NCI-H1436 treated with DMSO at 0.1 percent for 48 hours (cell line): Measurements from ENCODE around the gene ZNF610.
"Not testable (repeated sequence)": the region's sequence is repeated elsewhere in the genome, so short reads cannot be mapped to it uniquely, and the experiment has no call there.

Experiments
- DNase-seq: peaks from one replicate; lab custom pipeline; 2025; lab: John Stamatoyannopoulos, UW

ZNF610 gene

DNA sequence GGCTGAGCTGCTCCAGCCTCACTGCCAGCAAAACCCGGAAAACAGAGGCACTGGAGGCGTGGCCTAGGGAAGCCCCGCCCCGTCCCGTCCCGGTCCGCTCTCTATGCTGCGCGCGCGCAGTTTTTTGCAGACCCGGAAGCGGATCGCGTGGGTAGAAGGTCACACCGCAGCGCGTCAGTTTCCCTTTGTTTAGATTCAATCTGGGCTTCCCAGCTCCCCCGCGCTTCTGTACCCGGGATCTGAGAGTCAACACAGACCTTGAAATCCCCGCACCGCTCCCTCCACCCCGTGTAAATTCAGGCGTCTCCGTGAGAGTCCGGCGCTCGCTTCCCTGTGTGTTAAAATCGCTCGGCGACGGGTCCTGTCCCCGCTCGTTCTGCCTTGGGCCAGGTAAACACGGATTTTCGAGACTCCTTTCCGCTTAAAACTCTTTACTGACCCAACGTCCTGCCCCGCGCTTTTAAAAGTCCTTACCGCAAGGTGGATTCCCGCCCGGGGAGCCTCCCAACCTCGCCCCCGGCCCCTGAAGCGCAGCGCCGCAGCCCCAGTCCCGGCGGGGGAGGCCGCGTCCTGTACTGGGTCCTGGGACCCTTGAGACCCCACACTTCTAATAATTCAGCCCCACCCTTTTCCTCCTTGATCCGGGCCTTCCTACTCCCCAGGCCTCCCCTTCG, at the start of gene ZNF610:
ZNF610 (plus strand) TSS at position 127 of the 674 bp plus-strand sequence. CDS start 12,930 bp downstream, outside the sequence.
- DNase-seq, result peak; percentile 71

DNA sequence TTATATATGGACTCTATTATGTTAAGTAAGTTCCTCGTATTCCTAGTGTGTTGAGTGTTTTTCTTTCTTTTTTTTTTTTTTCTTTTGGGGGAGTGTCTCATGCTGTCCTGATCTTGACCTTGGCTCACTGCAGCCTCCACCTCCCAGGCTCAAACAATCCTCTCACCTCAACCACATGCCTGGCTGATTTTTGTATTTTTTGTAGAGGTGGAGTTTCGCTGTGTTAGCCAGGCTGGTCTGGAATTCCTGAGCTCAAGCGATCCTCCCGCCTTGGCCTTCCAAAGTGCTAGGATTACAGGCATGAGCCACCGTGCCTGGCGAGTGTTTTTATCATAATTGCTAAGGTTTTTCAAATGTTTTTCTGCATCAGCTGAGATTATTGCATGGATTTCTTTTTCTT, 49.8 kb upstream of the ZNF610 start:
- no peak for DNase-seq

DNA sequence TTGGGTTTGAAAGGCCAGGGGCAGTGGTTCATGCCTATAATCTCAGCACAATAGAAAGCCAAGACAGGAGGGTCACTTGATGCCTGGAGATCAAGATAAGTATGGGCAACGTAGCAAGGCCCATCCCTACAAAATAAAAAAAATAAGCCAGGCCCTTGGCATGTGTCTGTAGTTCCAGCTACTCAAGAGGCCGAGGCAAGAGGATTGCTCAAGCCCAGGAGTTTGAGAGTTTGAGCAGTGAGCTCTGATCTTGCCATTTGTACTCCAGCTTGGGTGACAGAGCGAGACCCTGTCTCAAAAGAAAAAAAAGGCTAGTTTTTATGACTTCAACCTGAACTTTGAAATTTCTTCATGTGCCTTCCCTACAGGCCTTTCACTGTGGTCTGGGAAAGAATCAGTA, 44.3 kb upstream of the ZNF610 start:
- DNase-seq, result no peak

DNA sequence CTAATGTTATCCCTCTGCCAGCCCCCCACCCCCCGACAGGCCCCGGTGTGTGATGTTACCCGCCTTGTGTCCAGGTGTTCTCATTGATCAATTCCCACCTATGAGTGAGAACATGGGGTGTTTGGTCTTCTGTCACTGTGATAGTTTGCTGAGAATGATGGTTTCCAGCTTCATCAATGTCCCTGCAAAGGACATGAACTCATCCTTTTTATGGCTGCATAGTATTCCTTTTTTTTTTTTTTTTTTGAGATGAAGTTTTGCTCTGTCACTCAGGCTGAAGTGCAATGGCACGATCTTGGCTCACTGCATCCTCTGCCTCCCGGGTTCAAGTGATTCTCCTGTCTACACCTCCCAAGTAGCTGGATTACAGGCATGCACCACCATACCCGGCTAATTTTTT, 43.1 kb upstream of the ZNF610 start:
- not testable (repeated sequence) for DNase-seq

DNA sequence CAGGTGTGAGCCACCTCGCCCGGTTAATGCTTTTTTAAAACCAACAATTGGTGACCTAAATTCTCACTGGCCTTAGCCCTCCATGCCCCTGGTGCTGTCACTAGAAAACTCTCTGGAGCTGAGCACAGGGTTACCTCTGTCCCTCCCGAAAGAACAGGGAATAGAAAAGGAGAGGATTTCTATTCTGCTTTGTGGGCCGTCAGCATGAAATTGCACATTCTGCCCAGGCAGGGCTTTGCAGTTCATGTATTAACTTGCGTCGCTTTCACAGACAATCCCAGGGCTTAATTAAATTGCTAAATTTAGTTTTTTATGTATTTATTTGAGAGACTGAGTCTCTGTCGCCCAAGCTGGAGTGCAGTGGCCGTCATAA, 39.7 kb upstream of the ZNF610 start:
- no peak for DNase-seq

DNA sequence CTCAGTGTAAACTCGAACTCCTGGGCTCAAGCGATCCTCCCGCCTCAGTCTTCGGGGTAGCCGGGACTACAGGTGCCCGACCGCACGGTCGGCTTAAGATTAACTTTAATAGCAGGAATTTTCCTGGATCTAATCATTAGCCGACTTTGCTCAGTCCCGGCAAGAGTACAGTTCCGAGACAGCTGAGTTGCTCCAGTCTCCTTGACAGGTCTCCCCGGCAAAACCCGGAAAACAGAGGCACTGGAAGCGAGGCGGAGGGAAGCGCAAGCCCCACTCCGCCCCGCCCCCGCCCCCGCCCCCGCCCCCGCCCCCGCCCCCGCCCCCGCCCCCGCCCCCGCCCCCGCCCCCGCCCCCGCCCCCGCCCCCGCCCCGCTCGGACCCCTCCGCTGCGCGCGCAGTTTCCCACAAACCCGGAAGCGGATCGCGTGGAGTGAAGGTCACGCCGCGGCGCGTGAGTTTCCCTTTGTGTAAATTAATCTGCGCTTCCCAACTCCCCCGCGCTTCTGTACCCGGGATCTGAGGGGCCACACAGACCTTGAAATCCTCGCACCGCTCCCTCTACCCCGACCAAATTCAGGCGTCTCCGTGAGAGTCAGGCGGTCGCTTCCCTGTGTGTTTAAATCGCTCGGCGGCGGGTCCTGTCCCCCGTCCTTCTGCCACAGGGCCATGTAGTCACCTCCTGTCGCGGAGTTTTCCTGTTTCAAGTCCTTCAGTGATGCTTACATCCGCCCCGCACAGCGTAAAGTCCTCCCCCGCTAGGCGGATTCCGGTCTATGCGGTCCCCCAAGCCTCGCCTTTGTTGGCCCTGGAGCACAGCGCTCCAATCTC, 39.1 kb upstream of the ZNF610 start, which contains the start of gene ZNF480:
ZNF480 (plus strand) TSS at position 397 of the 828 bp plus-strand sequence. CDS start 3,244 bp downstream, outside the sequence.
- DNase-seq, result peak; percentile 18

DNA sequence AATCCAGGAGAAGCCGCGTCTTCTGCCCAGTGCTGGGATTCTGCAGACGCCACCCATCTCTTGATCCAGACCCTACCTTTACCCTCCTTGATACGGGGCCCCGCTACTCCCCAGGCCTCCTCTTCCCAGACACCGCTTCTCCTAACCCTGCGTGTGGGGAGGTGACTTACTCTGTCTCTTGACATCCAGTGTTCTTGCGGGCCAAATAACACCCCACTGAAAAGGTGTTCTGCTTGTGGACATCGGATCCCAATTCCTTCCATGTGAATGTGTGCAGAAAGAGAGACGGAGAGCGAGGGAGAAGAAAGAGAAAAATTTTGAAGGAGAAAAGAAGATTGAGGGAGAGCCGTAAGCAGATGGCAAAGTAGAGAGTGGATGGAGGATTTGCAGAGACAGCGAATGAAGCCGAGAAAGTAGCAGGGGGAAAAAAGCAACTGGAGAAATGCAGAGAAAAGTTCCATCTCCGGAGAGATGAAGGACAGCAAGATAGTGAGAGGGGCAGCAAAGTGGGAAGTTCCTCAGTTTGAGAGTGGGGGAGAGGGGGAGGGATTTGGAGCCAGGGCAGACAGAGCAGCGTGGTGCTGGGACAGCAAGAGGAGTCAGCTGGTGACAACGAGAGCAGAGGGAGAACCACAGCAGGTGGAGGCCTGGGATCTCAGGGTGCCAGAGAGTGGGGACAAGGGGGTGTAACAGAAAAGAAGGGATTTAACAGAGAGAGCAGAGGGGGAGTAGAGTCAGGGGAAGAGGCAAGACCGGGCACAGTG, 38.3 kb upstream of the ZNF610 start:
- DNase-seq, result no peak

DNA sequence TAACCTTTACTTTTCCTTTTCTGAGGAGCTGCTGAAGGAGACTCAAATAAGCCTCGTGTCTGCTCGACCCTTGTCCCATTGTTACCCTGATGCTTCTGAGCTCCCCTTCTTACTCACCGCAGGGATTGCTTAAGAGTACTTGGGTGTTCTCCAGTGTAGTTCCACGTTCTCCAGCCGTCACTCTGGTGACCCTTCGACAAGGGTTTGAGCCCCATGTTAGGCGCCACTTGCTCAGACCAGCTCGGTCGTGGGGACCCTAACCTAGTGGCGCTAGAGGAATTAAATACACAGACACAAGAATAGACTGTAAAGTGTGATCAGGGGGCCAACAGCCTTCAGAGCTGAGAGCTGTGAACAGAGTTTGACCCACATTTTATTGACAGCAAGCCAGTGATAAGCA, 28.8 kb upstream of the ZNF610 start:
- DNase-seq, result no peak

DNA sequence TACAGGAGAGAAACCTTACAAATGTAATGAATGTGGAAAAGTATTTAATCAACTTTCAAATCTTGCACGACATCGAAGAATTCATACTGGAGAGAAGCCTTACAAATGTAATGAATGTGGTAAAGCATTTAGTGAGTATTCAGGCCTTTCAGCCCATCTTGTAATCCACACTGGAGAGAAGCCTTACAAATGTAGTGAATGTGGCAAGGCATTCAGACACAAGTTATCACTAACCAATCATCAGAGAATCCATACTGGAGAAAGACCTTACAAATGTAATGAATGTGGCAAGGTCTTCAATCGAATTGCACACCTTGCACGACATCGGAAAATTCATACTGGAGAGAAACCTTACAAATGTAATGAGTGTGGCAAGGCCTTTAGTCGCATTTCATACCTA, 13.6 kb upstream of the ZNF610 start:
- no peak for DNase-seq

DNA sequence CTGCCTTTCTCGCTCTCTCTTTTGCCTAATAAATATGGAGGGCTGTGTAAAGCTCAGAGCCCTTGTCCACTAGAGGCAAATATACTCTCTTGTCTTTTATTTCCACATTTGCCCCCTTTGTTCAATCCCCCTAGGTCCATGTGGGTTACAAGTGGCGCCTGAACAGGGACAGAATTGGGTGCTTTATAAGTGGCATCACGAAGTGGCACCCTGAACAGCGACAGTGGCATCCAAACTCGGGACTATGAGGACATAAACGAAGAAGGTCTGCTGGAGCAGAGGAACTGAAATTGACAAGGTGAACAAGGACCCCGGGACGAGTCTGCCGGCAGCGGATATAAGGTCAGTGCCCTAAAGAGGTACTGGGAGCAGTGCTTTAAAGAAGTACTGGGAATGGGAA, 4.3 kb upstream of the ZNF610 start:
- DNase-seq, result no peak

DNA sequence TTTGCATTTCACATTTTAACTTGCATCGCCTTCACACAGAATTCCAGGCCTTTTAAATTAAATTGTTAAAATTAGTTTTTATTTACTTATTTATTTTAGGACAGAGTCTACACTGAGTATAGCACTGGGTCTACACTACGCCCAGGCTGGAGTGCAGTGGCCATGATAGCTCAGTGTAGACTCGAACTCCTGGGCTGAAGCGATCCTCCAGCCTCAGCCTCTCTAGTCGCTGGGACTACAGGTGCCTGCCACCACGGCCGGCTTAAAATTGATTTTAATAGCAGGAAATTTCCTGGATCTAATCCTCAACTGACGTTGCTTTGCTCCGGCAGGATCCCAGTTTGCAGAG, 301 bp upstream of the ZNF610 start:
- DNase-seq, result no peak

DNA sequence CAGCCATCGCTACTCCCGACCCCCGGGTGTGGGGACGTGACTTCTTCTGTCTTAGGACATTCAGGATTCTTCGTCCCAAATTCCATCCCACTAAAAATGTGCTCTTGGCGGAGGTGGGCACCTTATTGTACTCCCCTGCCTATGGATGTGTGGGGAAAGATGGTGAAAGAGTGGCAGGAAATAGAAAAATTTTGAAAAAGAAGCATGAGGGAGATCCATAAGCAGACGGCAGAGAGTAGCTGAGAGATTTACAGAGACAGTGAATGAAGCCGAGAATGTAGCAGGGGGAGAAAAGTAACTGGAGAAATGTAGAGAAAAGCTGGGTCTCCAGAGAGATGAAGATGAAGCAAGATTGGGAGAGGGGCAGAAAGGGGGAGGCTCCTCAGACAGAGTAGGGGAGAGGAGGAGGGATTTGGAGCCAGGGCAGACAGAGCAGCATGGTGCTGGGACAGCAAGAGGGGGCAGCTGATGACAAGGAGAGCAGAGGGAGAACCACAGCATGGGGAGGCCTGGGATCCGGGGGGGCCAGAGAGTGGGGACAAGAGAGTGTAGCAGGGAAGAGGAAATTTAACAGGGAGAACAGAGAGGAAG, 843 bp downstream of the ZNF610 start:
- DNase-seq, result no peak

DNA sequence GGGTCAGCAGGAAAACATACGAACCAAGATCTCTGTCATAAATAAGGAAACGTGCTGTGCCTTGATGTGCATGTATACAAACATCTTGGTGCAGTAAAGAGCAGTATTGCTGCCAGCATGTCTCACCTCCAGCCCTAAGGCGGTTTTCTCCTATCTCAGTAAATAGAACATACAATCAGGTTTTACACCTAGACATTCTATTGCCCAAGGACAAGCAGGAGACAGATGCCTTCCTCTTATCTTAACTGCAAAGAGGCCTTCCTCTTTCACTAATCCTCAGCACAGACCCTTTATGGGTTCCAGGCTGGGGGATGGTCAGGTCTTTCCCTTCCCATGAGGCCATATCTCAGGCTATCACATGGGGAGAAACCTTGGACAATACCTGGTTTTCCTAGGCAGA, 3.0 kb downstream of the ZNF610 start:
- DNase-seq, result not testable (repeated sequence)

DNA sequence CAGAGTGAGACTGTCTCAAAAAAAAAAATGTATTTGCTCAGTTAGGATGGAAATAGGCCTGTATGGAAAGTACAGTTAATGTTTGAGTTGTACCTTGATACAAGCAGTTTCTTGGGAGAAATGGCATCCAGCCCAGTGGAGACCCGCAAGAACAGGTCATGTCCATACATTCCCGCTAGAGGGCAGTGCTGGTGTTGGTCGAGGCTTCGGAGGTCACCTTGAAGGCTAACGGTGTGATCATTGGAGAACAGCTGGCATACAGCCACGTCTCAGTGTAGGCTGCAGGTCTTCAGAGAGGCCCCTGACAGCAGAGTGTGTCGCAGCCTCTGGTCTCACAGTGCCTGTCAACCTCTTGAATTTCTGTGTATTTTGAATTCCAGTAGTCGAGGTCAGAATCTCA, 7.5 kb downstream of the ZNF610 start:
- DNase-seq, result no peak

DNA sequence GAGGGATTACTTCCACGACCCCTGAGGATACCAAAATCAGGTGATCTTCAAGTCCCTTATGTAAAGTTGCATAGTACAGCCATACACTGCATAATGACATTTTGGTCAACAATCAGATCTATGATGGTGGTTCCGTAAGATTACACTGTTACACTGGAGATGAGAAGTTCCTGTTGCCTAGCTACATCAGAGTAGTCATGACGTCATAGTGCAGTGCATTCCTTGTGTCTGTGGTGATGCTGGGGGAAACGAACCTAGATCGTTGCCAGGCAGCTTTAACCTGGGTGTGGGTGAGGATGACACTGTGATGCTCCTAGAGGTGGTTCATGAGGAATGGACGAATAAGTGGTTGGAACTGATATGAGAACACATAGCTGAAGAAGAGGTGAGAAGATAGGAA, 9.1 kb downstream of the ZNF610 start:
- no peak for DNase-seq

DNA sequence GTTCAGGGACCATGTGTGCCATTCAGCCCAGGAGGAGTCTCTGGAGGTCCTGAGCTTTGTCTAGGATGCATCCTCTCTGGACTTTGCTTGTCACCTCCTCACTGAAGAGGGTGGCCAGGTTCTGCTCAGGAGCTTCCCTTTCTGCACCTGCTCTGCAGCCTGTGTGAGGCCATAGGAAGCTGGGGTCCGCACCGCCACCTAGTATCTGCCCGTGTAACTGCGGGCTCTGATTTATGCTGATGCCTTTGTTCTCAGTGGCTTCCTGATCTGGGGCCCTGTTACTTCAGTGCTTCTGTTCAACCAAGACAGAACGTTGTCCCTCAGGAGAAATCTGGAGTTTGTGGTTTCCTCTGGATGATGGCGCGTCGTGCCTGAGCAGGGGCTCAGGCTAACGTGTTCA, 15.5 kb downstream of the ZNF610 start:
- no peak for DNase-seq

DNA sequence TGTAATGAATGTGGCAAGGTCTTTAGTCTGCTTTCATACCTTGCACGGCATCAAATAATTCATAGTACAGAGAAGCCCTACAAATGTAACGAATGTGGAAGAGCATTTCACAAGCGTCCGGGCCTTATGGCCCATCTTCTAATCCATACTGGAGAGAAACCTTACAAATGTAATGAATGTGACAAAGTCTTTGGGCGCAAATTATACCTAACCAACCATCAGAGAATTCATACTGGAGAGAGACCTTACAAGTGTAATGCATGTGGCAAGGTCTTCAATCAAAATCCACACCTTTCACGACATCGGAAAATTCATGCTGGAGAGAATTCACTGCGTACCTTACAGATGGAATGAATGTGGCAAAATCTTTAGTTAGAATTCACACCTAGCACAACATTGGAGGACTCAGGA, 30.4 kb downstream of the ZNF610 start:
- DNase-seq, result no peak

DNA sequence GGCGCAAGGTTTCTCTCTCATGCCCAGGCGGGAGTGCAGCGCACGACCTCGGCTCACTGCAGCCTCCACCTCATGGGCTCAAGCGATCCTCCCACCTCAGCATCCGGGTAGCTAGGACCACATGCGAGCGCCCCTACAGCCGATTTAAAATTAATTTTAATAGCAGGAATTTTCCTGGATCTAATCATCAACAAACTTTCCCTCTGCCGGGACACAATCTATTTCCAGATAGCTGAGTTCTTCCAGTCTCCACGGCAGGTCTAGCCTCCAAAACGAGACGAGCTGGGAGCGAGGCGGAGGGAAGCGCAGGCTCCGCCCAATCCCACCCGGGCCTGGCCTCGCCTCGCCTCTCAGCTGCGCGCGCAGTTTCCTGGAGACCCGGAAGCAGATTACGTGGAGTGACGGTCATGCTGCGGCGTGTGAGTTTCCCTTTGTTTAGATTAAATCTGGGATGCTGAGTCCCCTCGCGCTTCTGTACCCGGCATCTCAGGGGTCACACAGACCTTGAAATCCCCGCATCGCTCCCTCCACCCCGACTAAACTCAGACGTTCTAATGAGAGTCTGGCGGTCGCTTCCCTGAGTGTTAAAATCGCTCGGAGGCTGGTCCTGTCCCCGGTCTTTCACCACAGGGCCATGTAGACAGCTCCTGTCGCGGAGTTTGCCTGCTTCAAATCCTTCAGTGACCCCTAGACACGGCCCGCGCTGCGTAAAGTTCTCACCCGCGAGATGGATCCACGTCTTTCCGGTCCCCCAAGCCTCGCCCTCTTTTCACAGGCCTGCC, 33.7 kb downstream of the ZNF610 start, which contains the start of gene ZNF880:
ZNF880 (plus strand) TSS at position 365 of the 782 bp plus-strand sequence; CDS start at position 408, 43 bp downstream.
- DNase-seq, result peak; percentile 79

DNA sequence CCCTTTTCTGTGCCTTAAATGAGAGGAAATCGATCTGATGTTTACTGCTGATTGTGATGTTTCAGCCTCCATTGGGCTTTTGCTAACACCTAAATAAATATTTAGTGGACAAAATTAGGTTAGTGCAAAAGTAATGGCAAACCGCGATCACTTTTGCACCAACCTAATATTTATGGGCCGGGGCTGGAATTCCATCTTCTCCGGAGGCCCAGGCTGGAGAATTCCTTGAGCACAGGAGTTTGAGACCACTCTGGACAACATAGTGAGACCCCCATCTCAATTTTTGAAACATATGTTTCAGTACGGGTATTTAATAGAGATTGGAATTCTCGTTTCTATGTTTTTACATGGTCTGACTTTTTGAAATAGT, 34.3 kb downstream of the ZNF610 start:
- DNase-seq, result no peak

DNA sequence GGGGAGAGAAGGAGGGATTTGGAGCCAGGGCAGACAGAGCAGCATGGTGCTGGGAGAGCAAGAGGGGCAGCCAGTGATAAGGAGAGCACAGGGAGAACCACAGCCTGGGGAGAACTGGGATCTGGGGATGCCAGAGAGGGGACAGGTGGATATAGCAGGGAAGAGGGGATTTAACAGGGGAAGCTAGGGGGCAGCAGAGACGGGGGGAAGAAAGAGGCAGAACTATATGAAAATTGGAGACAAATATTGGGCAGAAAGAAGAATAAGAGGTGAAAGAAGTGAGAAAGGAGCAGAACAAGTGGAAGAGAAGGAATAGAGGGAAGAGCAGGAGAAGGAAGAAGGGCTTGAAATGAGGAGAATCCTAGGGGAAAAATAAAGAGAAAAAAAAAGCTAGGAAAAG, 55.1 kb downstream of the ZNF610 start:
- DNase-seq, result no peak

DNA sequence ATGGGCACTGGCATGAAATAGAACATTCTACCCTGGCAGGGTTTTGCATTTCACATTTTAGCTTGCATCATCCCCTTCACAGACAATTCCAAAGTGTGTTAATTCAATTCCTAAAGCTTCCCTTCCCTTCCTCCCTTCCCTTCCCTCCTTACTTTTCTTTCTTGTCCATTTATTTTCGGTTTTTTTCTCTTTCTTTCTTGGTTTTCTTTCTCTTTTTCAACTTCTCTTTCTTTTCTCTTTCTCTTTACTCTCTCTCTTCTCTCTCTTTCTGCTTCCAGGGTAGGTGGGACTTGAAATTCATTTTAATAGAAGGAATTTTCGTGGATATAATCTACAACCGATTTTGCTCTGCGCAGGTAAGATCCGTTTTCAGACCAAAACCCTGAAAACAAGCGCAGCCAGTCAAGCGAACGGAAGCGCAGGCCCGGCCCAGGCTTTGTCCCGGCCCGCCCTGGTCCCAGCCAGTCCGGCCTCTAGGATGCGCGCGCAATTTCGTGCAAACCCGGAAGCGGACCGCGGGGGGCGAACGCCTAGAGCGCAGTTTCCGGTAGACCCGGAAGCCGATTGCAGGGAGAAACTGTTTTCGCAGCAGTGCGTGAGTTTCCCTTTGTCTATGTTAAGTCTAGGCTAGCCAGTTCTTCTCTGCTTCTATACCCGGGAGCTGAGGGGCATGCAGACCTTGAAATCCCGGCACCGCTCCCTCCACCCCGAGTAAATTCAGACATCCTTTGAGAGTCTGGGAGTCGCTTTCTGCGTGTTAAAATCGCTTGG, 61.5 kb downstream of the ZNF610 start, which contains the start of gene ZNF528:
ZNF528 (plus strand) TSS at position 540 of the 771 bp plus-strand sequence. CDS start 4,165 bp downstream, outside the sequence.
- DNase-seq, result peak; percentile 31
